ENCODE results near the gene PANX1. TPM values are rescaled to one million over a fixed set of nuclear protein-coding genes. Genes with fewer than 3 reads are reported as not detected.
A peak's percentile ranks its signal among the peaks of the same experiment; 100 is the strongest.
"Not testable (repeated sequence)": the region's sequence is repeated elsewhere in the genome, so short reads cannot be mapped to it uniquely, and the experiment has no call there.

Gene PANX1
- total and polyA plus RNA-seq, 3 experiments from 2014 or later = 12.6 to 20.3 (median 20.0) TPM

GRCh38 chr11:94119676-94120075, 9.0 kb upstream of the PANX1 start:
- H3K9me3 Mint-ChIP-seq; H3K4me3 ChIP-seq (ENCODE audit: low read length); H3K4me3 Mint-ChIP-seq; H3K36me3 Mint-ChIP-seq; DNase-seq; H3K4me1 ChIP-seq (ENCODE audit: insufficient read depth, low read length); H3K4me1 Mint-ChIP-seq; H3K9me3 ChIP-seq (ENCODE audit: low read length); H3K36me3 ChIP-seq (ENCODE audit: insufficient read depth, low read length); CTCF ChIA-PET; H3K27ac Mint-ChIP-seq; H3K27me3 ChIP-seq (ENCODE audit: insufficient read depth, low read length, poor library complexity, severe bottlenecking); H3K27ac ChIP-seq (ENCODE audit: low read depth, low read length); POLR2A ChIA-PET: not testable (repeated sequence)
- H3K27me3 Mint-ChIP-seq = peaks cover 5 to 38% of the 10 kb centered on the region in 2 donors

DNA sequence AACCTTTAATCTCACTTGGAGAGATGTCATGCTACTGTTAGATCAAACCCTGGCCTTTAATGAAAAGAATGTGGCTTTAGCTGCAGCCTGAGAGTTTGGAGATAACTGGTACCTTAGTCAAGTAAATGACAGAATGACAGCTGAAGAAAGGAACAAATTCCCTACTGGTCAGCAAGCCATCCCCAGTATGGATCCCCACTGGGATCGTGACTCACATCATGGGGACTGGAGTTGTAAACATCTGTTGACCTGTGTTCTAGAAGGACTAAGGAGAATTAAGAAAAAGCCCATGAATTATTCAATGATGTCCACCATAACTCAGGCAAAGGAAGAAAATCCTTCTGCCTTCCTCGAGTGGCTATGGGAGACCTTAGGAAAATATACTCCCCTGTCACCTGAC, 8.1 kb upstream of the PANX1 start:
- H3K9me3 ChIP-seq (ENCODE audit: low read length); H3K27ac Mint-ChIP-seq; H3K4me1 Mint-ChIP-seq; H3K27me3 ChIP-seq (ENCODE audit: insufficient read depth, low read length, poor library complexity, severe bottlenecking); H3K27ac ChIP-seq (ENCODE audit: low read depth, low read length); H3K4me1 ChIP-seq (ENCODE audit: insufficient read depth, low read length); H3K4me3 ChIP-seq (ENCODE audit: low read length); H3K4me3 Mint-ChIP-seq; DNase-seq; H3K9me3 Mint-ChIP-seq; H3K36me3 ChIP-seq (ENCODE audit: insufficient read depth, low read length); POLR2A ChIA-PET; CTCF ChIA-PET; H3K36me3 Mint-ChIP-seq: not testable (repeated sequence)
- H3K27me3 Mint-ChIP-seq = peaks cover 2 to 30% of the 10 kb centered on the region in 2 donors

- no peaks in the 10 kb centered on the region for H3K9me3 ChIP-seq (ENCODE audit: low read length)
- ChIA-PET POLR2A (no interaction called here), CTCF (no interaction called here)
- H3K27ac ChIP-seq (ENCODE audit: low read depth, low read length) = no peak overlapping the region
- Mint-ChIP-seq H3K27ac (no peak overlapping the region), H3K36me3 (peaks cover 0 to 3% (median 0%) of the 10 kb centered on the region in 3 donors), H3K9me3 (no peaks in the 10 kb centered on the region), H3K4me3 (no peak overlapping the region), H3K27me3 (peaks cover 2 to 27% of the 10 kb centered on the region in 2 donors), H3K4me1 (no peaks in the 10 kb centered on the region)
- DNase-seq = no peak
- no peaks in the 10 kb centered on the region for H3K4me1 ChIP-seq (ENCODE audit: insufficient read depth, low read length)
- no peak overlapping the region for H3K4me3 ChIP-seq (ENCODE audit: low read length)
- H3K27me3 ChIP-seq (ENCODE audit: insufficient read depth, low read length, poor library complexity, severe bottlenecking) = no peaks in the 10 kb centered on the region
- no peaks in the 10 kb centered on the region for H3K36me3 ChIP-seq (ENCODE audit: insufficient read depth, low read length)
These were observed 7.7 kb upstream of the PANX1 start for GRCh38 chr11:94120946-94121345.

DNA sequence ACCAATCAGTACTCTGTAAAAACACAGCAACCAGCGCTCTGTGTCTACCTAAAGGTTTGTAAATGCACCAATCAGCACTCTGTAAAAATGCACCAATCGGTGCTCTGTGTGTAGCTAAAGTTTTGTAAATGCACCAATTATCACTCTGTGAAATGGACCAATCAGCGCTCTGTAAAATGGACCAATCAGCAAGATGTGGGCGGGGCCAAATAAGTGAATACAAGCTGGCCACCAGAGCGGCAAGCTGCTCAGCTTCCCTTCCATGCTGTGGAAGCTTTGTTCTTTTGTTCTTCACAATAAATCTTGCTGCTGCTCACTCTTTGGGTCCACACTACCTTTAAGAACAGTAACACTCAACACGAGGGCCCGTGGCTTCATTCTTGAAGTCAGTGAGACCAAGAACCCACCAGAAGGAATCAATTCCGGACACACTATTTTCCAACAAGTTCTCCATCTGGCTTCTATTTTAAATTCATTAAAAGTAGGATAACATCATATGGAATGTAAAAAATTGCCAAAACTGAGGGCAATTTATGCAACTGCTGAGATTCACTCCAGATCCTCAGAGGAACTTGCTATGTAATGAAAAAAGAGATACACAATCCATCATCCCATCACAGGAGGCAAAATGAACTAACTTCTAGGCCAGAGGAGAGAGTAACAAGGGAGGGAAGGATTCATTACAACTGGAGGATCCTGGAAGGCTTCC, 3.1 kb upstream of the PANX1 start:
- Histone ChIP-seq H3K36me3 (ENCODE audit: insufficient read depth, low read length) (no peaks in the 10 kb centered on the region), H3K9me3 (ENCODE audit: low read length) (no peaks in the 10 kb centered on the region), H3K27me3 (ENCODE audit: insufficient read depth, low read length, poor library complexity, severe bottlenecking) (no peaks in the 10 kb centered on the region), H3K4me1 (ENCODE audit: insufficient read depth, low read length) (peaks cover 23% of the 10 kb centered on the region), H3K4me3 (ENCODE audit: low read length) (no peak overlapping the region), H3K27ac (ENCODE audit: low read depth, low read length) (no peak overlapping the region)
- POLR2A ChIA-PET = no interaction called here
- peak overlapping the region in 2 of 7 donors; percentile 51 to 73 for H3K4me3 Mint-ChIP-seq
- no peaks in the 10 kb centered on the region for H3K27me3 Mint-ChIP-seq
- no peaks in the 10 kb centered on the region for H3K9me3 Mint-ChIP-seq
- CTCF ChIA-PET = no interaction called here
- peaks cover 16 to 18% (median 17%) of the 10 kb centered on the region in 3 donors for H3K4me1 Mint-ChIP-seq
- peaks cover 0 to 4% (median 0%) of the 10 kb centered on the region in 3 donors for H3K36me3 Mint-ChIP-seq
- H3K27ac Mint-ChIP-seq = no peak overlapping the region
- DNase-seq = no peak

- Histone ChIP-seq H3K9me3 (ENCODE audit: low read length) (no peaks in the 10 kb centered on the region), H3K4me3 (ENCODE audit: low read length) (peak overlapping the region; percentile 97), H3K27ac (ENCODE audit: low read depth, low read length) (peak overlapping the region; percentile 84), H3K27me3 (ENCODE audit: insufficient read depth, low read length, poor library complexity, severe bottlenecking) (no peaks in the 10 kb centered on the region), H3K4me1 (ENCODE audit: insufficient read depth, low read length) (peaks cover 41% of the 10 kb centered on the region), H3K36me3 (ENCODE audit: insufficient read depth, low read length) (no peaks in the 10 kb centered on the region)
- H3K36me3 Mint-ChIP-seq = peaks cover 0 to 4% (median 0%) of the 10 kb centered on the region in 3 donors
- no peaks in the 10 kb centered on the region for H3K27me3 Mint-ChIP-seq
- H3K4me1 Mint-ChIP-seq = peaks cover 16 to 18% (median 17%) of the 10 kb centered on the region in 3 donors
- ChIA-PET CTCF (interaction anchor here (1.6 kb wide), 1 partner anchor 59 kb away, joined by 3 read pairs; no protein-coding TSS in a partner anchor), POLR2A (interaction anchor here (1.6 kb wide), 1 partner anchor 386 kb away, joined by 6 read pairs; the partner anchor contains the start of genes C11orf54 and TAF1D)
- H3K4me3 Mint-ChIP-seq = no peak overlapping the region
- no peaks in the 10 kb centered on the region for H3K9me3 Mint-ChIP-seq
- H3K27ac Mint-ChIP-seq = peak overlapping the region in 7 of 8 donors; percentile 79 to 100 (median 97)
- DNase-seq = no peak
These were observed 1.0 kb upstream of the PANX1 start for GRCh38 chr11:94127638-94128037.

- Histone ChIP-seq H3K27me3 (ENCODE audit: insufficient read depth, low read length, poor library complexity, severe bottlenecking) (no peaks in the 10 kb centered on the region), H3K27ac (ENCODE audit: low read depth, low read length) (peak overlapping the region; percentile 84), H3K36me3 (ENCODE audit: insufficient read depth, low read length) (no peaks in the 10 kb centered on the region), H3K4me3 (ENCODE audit: low read length) (peak overlapping the region; percentile 97), H3K9me3 (ENCODE audit: low read length) (no peaks in the 10 kb centered on the region), H3K4me1 (ENCODE audit: insufficient read depth, low read length) (peaks cover 43% of the 10 kb centered on the region)
- Mint-ChIP-seq H3K27ac (peak overlapping the region in 7 of 8 donors; percentile 79 to 100 (median 97)), H3K4me3 (no peak overlapping the region), H3K4me1 (peaks cover 16 to 25% (median 22%) of the 10 kb centered on the region in 3 donors), H3K9me3 (no peaks in the 10 kb centered on the region), H3K36me3 (peaks cover 0 to 4% (median 0%) of the 10 kb centered on the region in 3 donors), H3K27me3 (no peaks in the 10 kb centered on the region)
- CTCF ChIA-PET = interaction anchor here (1.6 kb wide), 1 partner anchor 58 kb away, joined by 3 read pairs; no protein-coding TSS in a partner anchor
- peak in 1 of 5 donors; percentile 52 for DNase-seq
- POLR2A ChIA-PET = interaction anchor here (0.7 to 1.6 kb wide), 3 partner anchors 344 to 1624 kb away, joined by 3 to 6 read pairs (median 3); partner anchors contain the start of genes C11orf54, MED17 and TAF1D
These were observed 323 bp upstream of the PANX1 start for GRCh38 chr11:94128291-94128745.

- Mint-ChIP-seq H3K27ac (no peak overlapping the region), H3K9me3 (no peaks in the 10 kb centered on the region), H3K36me3 (peaks cover 0 to 4% (median 0%) of the 10 kb centered on the region in 3 donors), H3K4me1 (peaks cover 18 to 38% (median 33%) of the 10 kb centered on the region in 3 donors), H3K4me3 (no peak overlapping the region), H3K27me3 (no peaks in the 10 kb centered on the region)
- Histone ChIP-seq H3K4me1 (ENCODE audit: insufficient read depth, low read length) (peaks cover 52% of the 10 kb centered on the region), H3K36me3 (ENCODE audit: insufficient read depth, low read length) (no peaks in the 10 kb centered on the region), H3K4me3 (ENCODE audit: low read length) (peak overlapping the region; percentile 97), H3K27me3 (ENCODE audit: insufficient read depth, low read length, poor library complexity, severe bottlenecking) (no peaks in the 10 kb centered on the region), H3K27ac (ENCODE audit: low read depth, low read length) (peak overlapping the region; percentile 84), H3K9me3 (ENCODE audit: low read length) (no peaks in the 10 kb centered on the region)
- ChIA-PET POLR2A (interaction anchor here (0.5 to 1.6 kb wide), 2 partner anchors 19 to 388 kb away, joined by 3 to 6 read pairs; partner anchors contain the start of genes C11orf54 and TAF1D), CTCF (interaction anchor here (1.3 kb wide), 1 partner anchor 20 kb away, joined by 3 read pairs; no protein-coding TSS in a partner anchor)
- peak in 3 of 5 donors; percentile 7 to 18 (median 10) for DNase-seq
These were observed 1.1 kb downstream of the PANX1 start for GRCh38 chr11:94129512-94130297.
